Measurements from ENCODE around the gene IQCE.

Gene IQCE

GRCh38 chr7:2571409-2571808 lies 12.6 kb downstream of the IQCE start:
- TF ChIP-seq SUZ12 (IDR thresholded peaks at IDR 0.05; ENCODE audit: extremely low read depth, insufficient read depth, insufficient read length) (no peak), YY1 (IDR thresholded peaks at IDR 0.05; ENCODE audit: insufficient read depth, insufficient read length) (no peak), ZNF274 (IDR thresholded peaks at IDR 0.05; ENCODE audit: low read depth, low read length) (no peak)

DNA sequence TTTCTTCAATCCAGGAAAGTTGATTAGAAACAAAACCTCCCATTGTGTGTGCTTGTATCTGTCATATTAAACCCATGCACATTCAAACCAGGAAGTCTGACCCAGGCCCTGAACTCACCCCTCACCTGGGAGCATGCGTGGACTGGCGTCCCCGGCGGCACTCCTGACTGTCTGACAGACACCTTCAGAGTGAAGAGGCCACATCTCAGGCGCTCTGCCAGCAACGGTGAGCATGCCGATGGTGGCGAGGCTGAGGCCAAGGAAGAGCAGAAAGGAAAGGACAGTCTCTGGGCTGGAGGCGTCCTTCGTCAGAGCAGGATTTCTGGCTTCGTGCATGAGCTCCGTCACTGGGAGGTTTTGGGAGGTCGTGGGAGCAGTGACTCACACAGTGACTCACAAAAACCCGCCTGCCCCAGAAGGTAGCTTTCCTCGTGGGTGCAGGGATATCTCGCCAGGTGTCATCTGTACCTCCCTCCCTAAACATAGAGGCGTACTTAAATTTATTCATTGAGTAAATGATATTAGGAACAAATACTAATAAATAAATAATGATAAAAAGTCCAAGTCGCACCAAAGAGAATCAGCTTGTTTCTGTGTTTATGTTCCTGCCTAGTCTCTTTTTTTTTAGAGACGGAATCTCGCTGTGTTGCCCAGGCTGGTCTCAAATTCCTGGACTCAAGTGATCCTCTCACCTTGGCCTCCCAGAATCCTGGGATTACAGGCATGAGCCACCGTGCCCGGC lies 13.5 kb downstream of the IQCE start:
- DNase-seq (ENCODE audit: low read depth, low spot score) = no peak
- TF ChIP-seq ZNF274 (IDR thresholded peaks at IDR 0.05; ENCODE audit: low read depth, low read length) (no peak), YY1 (IDR thresholded peaks at IDR 0.05; ENCODE audit: insufficient read depth, insufficient read length) (no peak), SUZ12 (IDR thresholded peaks at IDR 0.05; ENCODE audit: extremely low read depth, insufficient read depth, insufficient read length) (no peak)
- Histone ChIP-seq H3K4me3 (ENCODE audit: insufficient read length, low read depth) (no peak overlapping the region), H3K27me3 (ENCODE audit: insufficient read depth, insufficient read length) (no peaks in the 10 kb centered on the region), H3K4me1 (ENCODE audit: insufficient read depth, insufficient read length) (peaks cover 7% of the 10 kb centered on the region), H3K9me3 (ENCODE audit: insufficient read depth, low read length) (no peaks in the 10 kb centered on the region), H3K36me3 (ENCODE audit: insufficient read depth, insufficient read length, low read length) (peaks cover 24% of the 10 kb centered on the region), H3K9ac (ENCODE audit: insufficient read length, low read depth) (no peak overlapping the region)

More at GRCh38 chr7:2571409-2571808, 12.6 kb downstream of the IQCE start:
- H3K9ac ChIP-seq (ENCODE audit: insufficient read length, low read depth) = no peak overlapping the region
- DNase-seq (ENCODE audit: low read depth, low spot score) = no peak
- no peaks in the 10 kb centered on the region for H3K27me3 ChIP-seq (ENCODE audit: insufficient read depth, insufficient read length)
- H3K4me3 ChIP-seq (ENCODE audit: insufficient read length, low read depth) = no peak overlapping the region
- no peaks in the 10 kb centered on the region for H3K9me3 ChIP-seq (ENCODE audit: insufficient read depth, low read length)
- peaks cover 24% of the 10 kb centered on the region for H3K36me3 ChIP-seq (ENCODE audit: insufficient read depth, insufficient read length, low read length)
- H3K4me1 ChIP-seq (ENCODE audit: insufficient read depth, insufficient read length) = peaks cover 9% of the 10 kb centered on the region

DNA sequence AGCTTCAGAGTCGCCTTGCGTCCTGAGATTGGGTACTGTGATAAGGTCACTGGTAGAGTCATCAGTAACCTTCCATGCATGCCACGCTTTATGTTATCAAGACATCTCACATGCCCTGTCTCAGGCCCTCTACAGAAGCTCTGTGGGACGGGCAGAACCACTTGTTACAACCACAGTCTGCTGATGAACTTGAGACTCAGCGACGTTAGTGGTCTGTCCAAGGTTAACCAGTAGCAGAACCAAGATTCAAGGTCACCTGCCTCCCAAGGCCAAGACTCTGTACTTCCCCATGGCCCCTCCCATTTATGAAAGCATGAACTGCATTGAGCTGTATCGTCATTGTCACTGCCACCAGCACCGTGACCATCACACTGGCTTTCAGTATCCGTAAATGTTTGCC lies 15.0 kb downstream of the IQCE start:
- TF ChIP-seq SUZ12 (IDR thresholded peaks at IDR 0.05; ENCODE audit: extremely low read depth, insufficient read depth, insufficient read length) (no peak), ZNF274 (IDR thresholded peaks at IDR 0.05; ENCODE audit: low read depth, low read length) (no peak), YY1 (IDR thresholded peaks at IDR 0.05; ENCODE audit: insufficient read depth, insufficient read length) (no peak)
- Histone ChIP-seq H3K4me3 (ENCODE audit: insufficient read length, low read depth) (no peak overlapping the region), H3K4me1 (ENCODE audit: insufficient read depth, insufficient read length) (no peaks in the 10 kb centered on the region), H3K27me3 (ENCODE audit: insufficient read depth, insufficient read length) (no peaks in the 10 kb centered on the region), H3K36me3 (ENCODE audit: insufficient read depth, insufficient read length, low read length) (peaks cover 32% of the 10 kb centered on the region), H3K9ac (ENCODE audit: insufficient read length, low read depth) (no peak overlapping the region), H3K9me3 (ENCODE audit: insufficient read depth, low read length) (no peaks in the 10 kb centered on the region)
- no peak for DNase-seq (ENCODE audit: low read depth, low spot score)

DNA sequence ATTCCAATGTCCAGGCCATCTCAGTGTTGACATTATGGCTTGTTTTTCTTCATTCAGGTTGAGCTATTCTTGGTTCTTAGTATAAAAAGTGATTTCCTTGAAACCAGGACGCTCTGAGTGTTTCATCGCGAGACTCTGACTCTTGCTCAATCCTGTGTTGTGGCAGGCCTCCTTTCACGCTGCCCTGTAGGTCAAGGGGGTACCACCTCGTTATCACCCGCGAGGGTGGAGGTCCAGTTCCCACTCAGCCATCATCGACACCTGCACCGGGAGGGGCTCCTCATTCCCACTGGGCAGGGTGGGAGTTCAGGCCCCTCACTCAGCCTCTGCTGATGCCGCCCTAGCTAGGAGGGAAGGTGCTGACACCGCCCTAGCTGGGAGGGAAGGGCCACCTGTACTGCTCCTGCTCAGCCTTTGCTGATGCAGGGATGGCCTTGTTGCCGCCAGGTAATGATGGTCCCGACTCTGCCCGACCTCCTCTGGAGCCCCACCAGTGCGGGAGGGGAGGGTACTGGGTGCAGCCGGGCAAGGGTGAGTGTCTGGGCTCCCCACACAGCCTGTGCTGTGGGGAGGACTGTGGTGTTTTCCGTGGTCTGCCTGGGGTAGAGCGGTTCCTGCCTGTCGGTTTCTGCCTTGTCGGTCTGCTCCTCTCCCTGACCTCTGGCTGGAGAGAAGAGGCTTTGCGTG lies 16.4 kb downstream of the IQCE start:
- TF ChIP-seq ZNF274 (IDR thresholded peaks at IDR 0.05; ENCODE audit: low read depth, low read length) = no peak
- TF ChIP-seq SUZ12 (IDR thresholded peaks at IDR 0.05; ENCODE audit: extremely low read depth, insufficient read depth, insufficient read length) = no peak
- no peak for TF ChIP-seq YY1 (IDR thresholded peaks at IDR 0.05; ENCODE audit: insufficient read depth, insufficient read length)
- H3K27me3 ChIP-seq (ENCODE audit: insufficient read depth, insufficient read length) = no peaks in the 10 kb centered on the region
- H3K36me3 ChIP-seq (ENCODE audit: insufficient read depth, insufficient read length, low read length) = peaks cover 31% of the 10 kb centered on the region
- no peak overlapping the region for H3K9ac ChIP-seq (ENCODE audit: insufficient read length, low read depth)
- no peak overlapping the region for H3K4me3 ChIP-seq (ENCODE audit: insufficient read length, low read depth)
- DNase-seq (ENCODE audit: low read depth, low spot score) = no peak
- H3K4me1 ChIP-seq (ENCODE audit: insufficient read depth, insufficient read length) = no peaks in the 10 kb centered on the region
- H3K9me3 ChIP-seq (ENCODE audit: insufficient read depth, low read length) = no peaks in the 10 kb centered on the region

GRCh38 chr7:2575733-2576340 lies 17.1 kb downstream of the IQCE start:
- TF ChIP-seq ZNF274 (IDR thresholded peaks at IDR 0.05; ENCODE audit: low read depth, low read length) (no peak), YY1 (IDR thresholded peaks at IDR 0.05; ENCODE audit: insufficient read depth, insufficient read length) (no peak), SUZ12 (IDR thresholded peaks at IDR 0.05; ENCODE audit: extremely low read depth, insufficient read depth, insufficient read length) (no peak)
- Histone ChIP-seq H3K9ac (ENCODE audit: insufficient read length, low read depth) (no peak overlapping the region), H3K27me3 (ENCODE audit: insufficient read depth, insufficient read length) (no peaks in the 10 kb centered on the region), H3K4me1 (ENCODE audit: insufficient read depth, insufficient read length) (no peaks in the 10 kb centered on the region), H3K4me3 (ENCODE audit: insufficient read length, low read depth) (no peak overlapping the region), H3K36me3 (ENCODE audit: insufficient read depth, insufficient read length, low read length) (peaks cover 31% of the 10 kb centered on the region), H3K9me3 (ENCODE audit: insufficient read depth, low read length) (no peaks in the 10 kb centered on the region)
- DNase-seq (ENCODE audit: low read depth, low spot score) = no peak

GRCh38 chr7:2576742-2577491 lies 18.1 kb downstream of the IQCE start:
- Histone ChIP-seq H3K4me3 (ENCODE audit: insufficient read length, low read depth) (no peak overlapping the region), H3K9me3 (ENCODE audit: insufficient read depth, low read length) (no peaks in the 10 kb centered on the region), H3K4me1 (ENCODE audit: insufficient read depth, insufficient read length) (no peaks in the 10 kb centered on the region), H3K27me3 (ENCODE audit: insufficient read depth, insufficient read length) (no peaks in the 10 kb centered on the region), H3K36me3 (ENCODE audit: insufficient read depth, insufficient read length, low read length) (peaks cover 31% of the 10 kb centered on the region), H3K9ac (ENCODE audit: insufficient read length, low read depth) (no peak overlapping the region)
- no peak for DNase-seq (ENCODE audit: low read depth, low spot score)
- TF ChIP-seq YY1 (IDR thresholded peaks at IDR 0.05; ENCODE audit: insufficient read depth, insufficient read length) = no peak
- TF ChIP-seq ZNF274 (IDR thresholded peaks at IDR 0.05; ENCODE audit: low read depth, low read length) = no peak
- TF ChIP-seq SUZ12 (IDR thresholded peaks at IDR 0.05; ENCODE audit: extremely low read depth, insufficient read depth, insufficient read length) = no peak
